Stimulated activated CD8-positive, alpha-beta memory T cell treated with anti-CD3 and anti-CD28 coated beads, Interleukin-15, amount 100 ng/mL, for 24 hours (primary cell): ENCODE measurements around the gene PIK3R2.
"Not testable (repeated sequence)": the region's sequence is repeated elsewhere in the genome, so short reads cannot be mapped to it uniquely, and the experiment has no call there.

ENCODE experiments used
- DNase-seq: peaks from one replicate; pipeline ENCODE4 v3.0.0-alpha.2; 2020; ENCODE audit warnings: low read depth

Gene PIK3R2

DNA sequence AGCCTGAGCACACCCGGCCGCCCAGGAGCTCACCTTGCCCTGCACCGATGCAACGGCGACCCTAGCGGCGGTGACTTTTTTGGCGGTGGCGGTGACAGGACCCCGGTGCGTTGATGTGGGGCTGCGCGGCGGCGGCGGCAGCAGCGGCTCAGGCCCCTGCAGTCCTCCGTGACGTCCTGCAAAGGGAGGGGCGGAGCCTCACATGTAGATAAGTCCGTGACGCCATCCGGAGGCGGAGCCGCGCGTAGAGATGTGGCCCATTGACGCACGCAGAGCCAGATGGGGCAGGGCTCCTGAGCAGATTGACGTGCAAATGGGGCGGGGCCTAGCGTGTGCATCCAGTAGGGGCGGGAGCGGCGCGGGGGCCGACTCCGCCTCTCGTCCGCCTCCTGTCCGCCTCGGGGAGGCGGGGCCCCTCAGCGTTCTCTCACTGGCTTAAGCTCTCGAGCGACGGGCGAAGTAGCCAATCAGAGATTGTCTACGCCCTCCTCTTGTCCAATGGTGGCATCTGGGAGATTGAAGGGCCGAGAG is 51.0 kb downstream of the PIK3R2 start, which contains the start of gene RAB3A:
TSS of gene RAB3A (minus strand) at position 180 of the 531 bp plus-strand sequence. CDS start 1,302 bp downstream, outside the sequence.
- DNase-seq = peak; percentile 97

DNA sequence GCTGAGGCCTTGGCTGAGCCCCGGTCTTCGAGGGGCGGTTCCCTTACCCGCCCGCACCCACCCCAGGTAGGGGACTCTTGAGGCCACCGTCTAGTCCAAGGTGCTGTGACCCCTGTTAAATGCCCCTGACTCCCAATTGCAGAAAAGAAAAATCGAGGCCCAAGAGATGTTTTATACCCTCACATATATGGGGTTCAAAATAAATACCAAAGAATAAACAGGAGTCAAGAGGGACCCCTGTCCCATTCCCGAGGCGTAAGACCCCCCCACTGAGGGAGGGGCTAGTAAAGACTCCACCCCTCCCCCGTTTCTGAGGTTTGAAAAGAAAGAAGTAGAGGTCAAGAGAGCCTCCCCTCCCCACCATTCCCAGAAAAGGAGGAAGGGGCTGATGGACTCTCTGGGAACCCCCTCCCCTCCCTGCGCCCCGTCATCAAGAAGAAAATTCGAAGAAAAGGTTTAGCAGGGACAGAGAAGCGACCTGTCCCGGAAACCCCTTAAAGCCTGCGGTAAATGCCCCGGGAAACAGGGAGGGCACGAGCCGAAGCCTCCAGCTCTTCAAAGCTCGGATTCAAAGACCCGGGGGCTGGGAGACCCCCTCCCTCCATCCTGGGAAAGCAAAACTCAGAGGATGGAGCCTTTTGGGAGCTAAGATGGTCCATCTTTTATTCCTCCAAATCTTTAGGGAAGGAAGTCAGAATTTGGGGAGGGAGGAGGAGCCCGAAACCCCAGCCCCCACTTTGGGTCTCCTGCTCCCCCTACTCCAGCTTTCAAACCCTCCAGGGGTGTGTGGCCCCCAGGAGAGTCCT is 51.6 kb downstream of the PIK3R2 start:
- no peak for DNase-seq

DNA sequence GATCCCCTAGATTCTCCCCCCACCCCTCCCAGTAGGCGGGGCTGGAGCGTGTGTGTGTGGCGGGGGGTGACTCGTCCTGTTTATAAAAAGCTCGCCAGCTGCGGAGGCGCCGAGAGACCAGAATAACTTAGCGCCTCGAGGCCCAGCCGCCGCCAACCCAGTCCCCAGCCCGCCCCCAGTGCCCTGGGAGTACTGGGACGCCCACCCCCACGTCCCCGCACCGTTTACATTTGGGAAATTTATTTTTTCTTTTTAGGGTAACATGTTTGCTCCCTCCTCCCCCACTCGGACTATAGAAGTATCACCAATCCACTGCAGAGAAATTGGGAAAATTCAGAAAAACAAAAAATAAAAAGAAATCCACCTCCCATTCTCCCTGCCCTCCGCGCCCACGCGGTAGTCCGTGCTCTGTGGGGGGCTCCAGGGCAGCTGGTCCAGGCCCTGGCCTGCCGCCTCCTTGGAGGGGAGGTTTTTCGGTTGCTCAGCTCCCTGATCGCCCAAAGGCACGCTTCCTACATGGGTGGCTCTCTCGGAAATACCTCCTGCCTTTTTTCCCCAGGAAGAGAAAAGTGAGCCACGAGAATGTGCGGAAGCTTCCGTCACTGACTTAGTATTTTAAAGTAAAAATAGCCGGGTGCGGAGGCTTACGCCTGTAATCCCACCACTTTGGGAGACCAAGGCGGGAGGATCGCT is 52.4 kb downstream of the PIK3R2 start:
- no peak for DNase-seq

DNA sequence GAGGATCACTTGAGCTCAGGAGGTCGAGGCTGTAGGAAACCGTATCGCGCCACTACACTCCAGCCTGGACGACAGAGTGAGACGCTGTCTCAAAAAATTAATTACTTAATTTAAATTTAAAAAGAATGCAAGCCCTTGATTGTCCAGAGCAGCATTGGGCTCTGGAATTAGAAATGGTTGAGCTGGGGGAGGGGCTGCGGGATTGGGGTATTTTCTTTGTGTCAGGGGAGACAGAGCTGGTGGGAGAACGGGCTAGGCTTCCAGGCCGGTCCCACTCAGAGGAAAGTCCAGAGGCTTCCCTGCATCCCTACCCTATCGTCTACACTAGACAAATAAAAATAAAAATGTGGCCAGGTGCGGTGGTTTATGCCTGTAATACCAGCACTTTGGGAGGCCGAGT is 53.1 kb downstream of the PIK3R2 start:
- DNase-seq = no peak

DNA sequence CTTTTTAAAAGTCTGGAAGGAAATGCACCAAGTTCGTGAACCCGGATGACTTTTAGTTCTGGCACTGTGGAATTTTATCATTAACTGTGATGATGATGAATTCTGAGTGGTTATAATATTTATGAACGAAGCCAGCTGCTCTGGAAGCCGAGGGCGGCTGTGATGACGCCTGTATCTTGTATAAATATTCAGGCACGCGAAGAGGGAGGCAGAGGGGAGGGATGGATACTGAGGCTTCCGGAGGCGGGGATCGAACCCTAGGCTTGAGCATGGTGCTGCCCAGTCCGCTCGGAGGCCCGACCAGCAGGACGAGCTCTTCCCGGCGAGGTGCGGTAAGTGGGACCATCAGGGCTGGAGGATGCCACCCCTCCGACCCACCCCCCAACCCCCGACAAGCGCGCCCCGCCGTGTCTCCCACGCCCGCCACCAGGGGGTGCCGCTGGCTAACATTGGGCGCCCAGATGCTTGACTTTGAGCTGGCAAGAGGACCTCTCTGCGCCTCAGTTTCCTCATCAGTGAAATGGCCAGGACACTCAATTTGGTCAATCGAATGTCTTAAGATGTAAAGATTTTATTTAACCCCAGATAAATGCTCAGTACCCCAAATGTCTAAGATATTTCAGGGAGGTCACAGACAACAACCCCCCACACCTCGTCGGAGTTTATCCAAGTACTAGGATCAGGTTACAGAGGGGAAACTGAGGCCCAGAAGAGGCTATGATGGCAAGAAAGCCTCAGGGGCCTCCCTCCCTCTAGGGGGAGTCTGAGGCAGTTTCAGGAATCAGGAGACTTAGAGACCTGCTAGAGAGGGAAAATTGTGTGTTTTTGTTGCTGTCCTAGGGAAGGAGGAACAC is 55.4 kb downstream of the PIK3R2 start:
- DNase-seq = no peak

DNA sequence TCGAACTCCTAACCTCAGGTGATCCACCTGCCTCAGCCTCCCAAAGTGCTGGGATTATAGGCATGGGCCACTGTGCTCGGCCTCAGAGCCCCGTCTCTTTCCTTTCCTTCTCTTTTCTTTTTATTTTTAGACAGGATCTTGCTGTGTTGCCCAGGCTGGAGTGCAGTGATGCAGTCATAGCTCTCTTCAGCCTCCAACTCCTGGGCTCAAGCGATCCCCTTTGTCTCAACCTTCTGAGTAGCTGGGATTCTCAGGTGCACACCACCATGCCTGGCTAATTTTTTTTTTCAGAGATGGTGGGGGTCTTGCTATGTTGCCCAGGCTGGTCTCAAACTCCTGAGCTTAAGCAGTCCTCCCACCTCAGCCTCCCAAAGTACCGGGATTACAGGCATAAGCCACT is 56.9 kb downstream of the PIK3R2 start:
- not testable (repeated sequence) for DNase-seq

DNA sequence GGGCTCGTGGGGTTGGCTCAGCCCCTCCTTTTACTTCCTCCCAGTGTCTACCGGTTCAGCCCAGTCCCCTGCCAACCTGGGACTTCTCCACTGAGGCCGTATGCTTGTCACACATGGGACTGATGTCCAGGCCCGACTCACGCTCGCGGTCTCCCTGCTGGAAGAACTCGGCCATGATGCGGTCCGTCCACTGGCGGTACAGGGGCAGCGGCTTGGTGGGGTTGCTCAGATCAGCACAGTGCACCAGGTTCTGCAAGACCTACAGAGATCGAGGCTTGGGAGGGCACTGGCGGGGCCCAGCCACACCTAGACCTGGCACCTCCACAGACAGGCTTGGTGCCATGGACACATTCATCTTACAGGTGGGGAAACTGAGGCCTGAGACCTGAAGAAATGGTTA is 58.7 kb downstream of the PIK3R2 start:
- no peak for DNase-seq

DNA sequence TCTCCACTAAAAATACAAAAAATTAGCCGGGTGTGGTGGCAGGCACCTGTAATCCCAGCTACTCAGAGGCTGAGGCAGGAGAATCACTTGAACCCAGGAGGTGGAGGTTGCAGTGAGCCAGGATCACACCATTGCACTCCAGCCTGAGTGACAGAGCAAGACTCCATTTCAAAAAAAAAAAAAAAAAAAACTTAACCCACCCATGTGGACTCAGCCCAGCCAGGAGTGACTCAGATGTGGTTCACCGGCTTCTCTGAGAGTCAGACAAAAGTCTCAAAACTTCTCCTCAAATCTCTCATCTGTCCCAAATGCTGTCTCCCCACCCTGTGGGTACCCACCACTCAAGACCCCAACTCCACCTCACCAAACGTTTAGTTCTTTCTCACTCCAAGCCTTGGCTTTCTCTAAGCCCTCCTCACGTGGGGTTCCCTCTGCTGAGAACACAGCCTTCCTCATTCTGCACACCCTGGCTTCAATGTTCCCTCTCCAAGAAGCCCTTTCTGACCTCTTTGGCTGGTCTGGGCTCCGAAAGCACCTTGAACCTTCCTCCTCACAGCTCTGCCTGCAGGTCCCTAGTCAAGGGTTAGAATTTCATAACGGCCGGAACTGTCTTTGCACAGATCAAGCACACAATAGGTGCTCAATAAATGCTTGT is 61.9 kb downstream of the PIK3R2 start:
- DNase-seq = no peak

DNA sequence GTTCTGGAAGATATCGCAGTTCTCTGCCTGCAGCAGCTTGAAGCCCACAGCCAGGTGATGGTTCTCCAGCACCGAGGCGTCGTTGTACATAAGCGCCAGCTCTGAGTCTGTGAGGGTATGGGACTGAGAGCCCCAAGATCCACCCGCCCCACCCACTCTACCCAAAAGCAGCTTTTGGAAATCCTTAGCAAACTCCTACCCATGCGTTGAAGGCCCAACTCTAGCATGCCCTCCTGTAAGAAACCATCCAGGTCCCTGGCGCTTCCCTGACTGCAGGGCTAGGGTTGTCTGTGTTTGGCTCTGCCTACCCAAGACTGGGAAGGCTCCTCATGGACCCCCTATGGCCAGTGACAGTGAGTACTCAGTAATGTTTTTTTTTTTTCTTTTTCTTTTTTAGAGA is 63.8 kb downstream of the PIK3R2 start:
- DNase-seq = no peak

DNA sequence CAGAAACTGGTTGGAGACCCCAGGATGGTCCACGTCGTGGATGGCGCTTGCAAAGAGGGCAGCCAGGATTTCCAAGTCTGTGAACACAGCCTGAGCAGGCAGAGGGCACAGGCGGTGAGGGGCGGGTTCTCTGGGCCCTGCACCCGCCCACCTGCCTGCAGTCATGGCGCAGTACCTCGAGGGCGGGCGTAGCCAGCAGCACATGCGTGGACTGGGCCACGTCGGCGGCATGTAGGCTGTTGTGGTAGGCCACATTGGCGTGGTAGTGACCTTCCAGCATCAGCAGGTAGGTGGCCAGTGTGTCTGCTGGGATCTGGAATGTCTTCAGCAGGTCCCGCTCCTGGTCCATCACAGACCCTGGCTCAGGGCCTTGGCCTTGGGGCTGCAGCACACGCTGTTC is 65.2 kb downstream of the PIK3R2 start:
- no peak for DNase-seq

DNA sequence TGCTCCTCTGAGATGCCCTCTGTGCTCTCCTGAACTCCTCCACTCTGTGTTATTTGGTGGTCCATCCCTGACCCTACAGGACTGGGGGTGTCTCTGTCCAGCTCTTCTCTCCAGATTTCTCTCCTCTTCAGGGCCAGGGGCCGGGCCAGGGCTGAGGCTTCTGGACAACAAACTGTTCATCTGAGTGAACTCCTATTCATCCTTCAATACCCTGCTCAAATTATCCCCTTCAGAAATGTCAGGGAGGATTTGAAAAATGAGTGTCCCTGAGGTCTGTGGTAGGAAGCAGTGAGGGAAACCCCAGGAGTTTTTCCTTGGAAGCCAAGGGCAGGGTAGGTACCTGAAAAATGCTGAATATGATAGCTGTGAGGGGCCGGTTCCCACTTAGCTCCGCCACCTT is 65.6 kb downstream of the PIK3R2 start:
- DNase-seq = no peak
